SH-SY5Y (cell line): ENCODE data around the gene EML1.

Source experiments
- GATA2 ChIP-seq: IDR thresholded peaks from 2 replicates; pipeline ENCODE4 v1.6.1; 2011; ENCODE audit warnings: mild to moderate bottlenecking, low read depth, low read length
- GATA3 ChIP-seq: IDR thresholded peaks from 2 replicates; pipeline ENCODE4 v1.6.1; 2011; ENCODE audit warnings: low read depth, mild to moderate bottlenecking, low read length, moderate library complexity

DNA sequence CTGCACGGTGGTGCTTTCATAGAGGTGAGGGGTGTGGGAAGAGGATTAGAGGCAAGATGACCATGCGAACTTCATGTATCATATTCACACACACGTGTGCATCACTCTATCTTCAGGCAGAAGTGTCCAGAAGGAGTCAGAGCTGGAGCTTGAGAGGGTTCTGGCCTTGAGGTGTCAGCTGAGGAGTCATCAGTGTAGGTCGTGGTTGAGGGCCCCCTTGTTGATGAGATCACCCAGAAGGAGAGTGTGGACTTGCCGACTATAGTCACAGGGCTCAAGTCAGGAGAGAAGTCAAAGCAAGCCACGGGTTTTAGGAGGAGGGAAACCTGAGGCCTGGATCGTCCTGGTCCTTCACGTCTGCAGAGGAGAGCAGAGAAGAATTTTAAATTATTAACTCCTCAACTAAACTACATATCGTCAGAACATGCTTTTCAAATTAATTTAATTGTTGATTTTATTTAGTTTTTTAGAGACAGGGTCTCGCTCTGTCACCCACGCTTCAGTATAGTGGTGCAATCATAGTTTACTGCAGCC, 25.4 kb downstream of the EML1 start:
- TF ChIP-seq GATA2 = no peak
- TF ChIP-seq GATA3 = no peak
